Rectal smooth muscle tissue (tissue), 1 donor: ENCODE results near the gene SPTBN2.

Experiments used
- H3K27ac ChIP-seq: one replicate; pipeline ENCODE4 v1.7.0; 2013; ENCODE audit warnings: low read depth, low read length, inconsistent platforms
- H3K27me3 ChIP-seq: one replicate; pipeline ENCODE4 v1.7.0; 2013; ENCODE audit warnings: low read length; ENCODE audit not compliant: control insufficient read depth, insufficient read depth
- H3K36me3 ChIP-seq: one replicate; pipeline ENCODE4 v1.7.0; 2013; ENCODE audit warnings: low read length; ENCODE audit not compliant: control insufficient read depth, insufficient read depth
- H3K4me1 ChIP-seq: one replicate; pipeline ENCODE4 v1.7.0; 2013; ENCODE audit warnings: low read length; ENCODE audit not compliant: control insufficient read depth, insufficient read depth
- H3K4me3 ChIP-seq: one replicate; pipeline ENCODE4 v1.7.0; 2013; ENCODE audit warnings: low read length
- H3K9ac ChIP-seq: one replicate; pipeline ENCODE4 v1.7.0; 2013; ENCODE audit warnings: low read length

SPTBN2 gene

GRCh38 chr11:66637557-66638176 is 91.3 kb downstream of the SPTBN2 start:
- Histone ChIP-seq H3K36me3 (peaks cover 21% of the 10 kb centered on the region), H3K27ac (peak overlapping the region; percentile 73), H3K9ac (peak overlapping the region; percentile 68)

GRCh38 chr11:66636411-66636810 is 92.6 kb downstream of the SPTBN2 start:
- Histone ChIP-seq H3K27me3 (no peaks in the 10 kb centered on the region), H3K4me3 (no peak overlapping the region), H3K36me3 (peaks cover 15% of the 10 kb centered on the region), H3K27ac (peak overlapping the region; percentile 14), H3K4me1 (peaks cover 28% of the 10 kb centered on the region), H3K9ac (no peak overlapping the region)

More at GRCh38 chr11:66637557-66638176, 91.3 kb downstream of the SPTBN2 start:
- no peaks in the 10 kb centered on the region for H3K27me3 ChIP-seq
- H3K4me3 ChIP-seq: peak overlapping the region; percentile 91
- peaks cover 37% of the 10 kb centered on the region for H3K4me1 ChIP-seq
